ENCODE measurements around the gene LAD1.

Gene LAD1

DNA sequence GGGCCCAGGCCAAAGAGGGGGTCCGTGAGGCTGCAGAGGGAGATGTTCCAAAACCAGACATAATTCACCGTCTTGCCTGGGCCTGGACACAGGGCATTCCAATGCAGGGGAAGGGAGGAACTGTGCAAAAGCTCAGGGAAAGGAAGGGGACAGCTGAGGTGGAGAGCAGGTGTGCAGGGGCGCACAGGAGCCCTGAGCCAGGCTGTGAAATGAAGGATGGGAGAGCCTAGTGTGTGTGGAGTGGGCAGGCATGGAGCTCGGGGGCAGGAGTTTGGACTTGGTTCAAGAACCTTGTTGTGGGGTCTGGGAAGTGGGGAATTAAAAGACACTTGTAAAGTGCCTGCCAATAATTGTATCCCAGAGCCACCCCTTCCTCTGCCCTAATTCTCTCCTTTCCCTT is 20.1 kb upstream of the LAD1 start:
- no peak for DNase-seq (ENCODE audit: low spot score)

DNA sequence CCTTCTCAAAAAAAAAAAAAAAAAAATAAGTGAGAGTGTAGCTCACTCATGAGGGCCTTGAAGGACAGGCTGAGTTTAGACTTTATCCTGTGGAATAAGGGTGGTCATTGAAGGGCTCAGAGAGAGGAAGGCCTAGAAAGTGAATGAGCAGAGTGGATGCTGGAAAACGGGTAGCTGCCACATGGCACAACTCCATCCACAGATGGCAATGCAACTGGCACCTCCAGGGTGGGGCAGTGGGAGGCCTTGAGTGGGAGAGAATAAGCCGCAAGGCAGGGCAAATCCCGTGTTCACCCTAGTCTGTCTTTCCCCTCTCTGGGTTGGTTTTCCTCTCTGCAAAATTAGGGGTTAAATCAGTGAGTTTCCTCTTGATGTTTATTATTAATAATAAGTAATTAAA is 19.3 kb upstream of the LAD1 start:
- DNase-seq (ENCODE audit: low spot score) = no peak

DNA sequence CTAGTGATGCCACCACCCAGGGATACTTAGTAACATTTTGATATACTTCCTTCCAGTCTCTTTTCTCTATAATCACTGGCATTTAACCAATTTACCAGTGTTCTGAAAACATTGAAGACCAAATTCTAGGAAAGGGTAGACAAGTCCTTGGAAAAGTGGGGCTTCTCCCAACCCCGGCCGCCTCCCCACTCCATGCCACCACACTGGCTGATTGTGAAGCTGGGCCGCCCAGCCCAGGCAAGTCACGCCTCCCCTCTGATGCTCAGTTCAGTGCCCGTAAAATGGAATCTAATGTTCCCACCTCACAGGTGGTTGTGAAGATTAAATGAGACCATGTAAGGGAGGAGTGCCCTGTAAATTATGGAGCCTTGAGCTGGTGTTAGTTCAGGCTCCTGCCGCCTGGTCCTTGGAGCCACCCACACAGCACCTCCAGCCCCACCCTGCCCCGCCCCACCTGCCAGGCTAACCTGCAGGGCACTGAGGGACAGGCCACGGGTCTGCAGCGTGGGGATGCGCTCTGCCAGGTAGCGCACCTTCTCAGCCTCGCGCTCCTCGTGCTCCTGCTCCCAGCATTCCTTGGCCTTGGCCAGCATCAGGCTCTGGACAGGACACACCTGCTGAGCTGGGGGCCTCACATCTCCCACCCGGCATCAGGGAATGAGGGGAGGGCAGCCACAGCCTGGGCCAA is 15.1 kb upstream of the LAD1 start:
- DNase-seq (ENCODE audit: low spot score) = no peak

DNA sequence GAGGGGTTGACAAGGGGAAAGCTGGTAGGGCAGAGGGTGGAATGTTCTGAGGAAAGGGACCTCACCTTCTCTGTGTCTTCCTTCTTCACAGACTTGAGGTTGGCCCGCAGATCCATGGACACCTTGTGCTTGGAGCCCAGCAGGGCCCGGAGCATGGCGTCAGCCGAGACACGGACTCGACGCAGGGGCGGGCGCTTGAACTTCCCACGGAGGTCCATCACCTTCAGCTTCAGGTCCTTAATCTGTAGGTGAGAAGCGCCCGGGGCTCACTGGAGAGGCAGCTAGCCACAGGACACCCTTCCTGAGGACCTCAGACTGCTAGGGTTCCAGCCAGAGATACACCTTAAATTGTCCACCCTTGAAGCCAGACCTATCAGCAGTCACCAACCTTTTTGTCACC is 12.2 kb upstream of the LAD1 start:
- no peak for DNase-seq (ENCODE audit: low spot score)

DNA sequence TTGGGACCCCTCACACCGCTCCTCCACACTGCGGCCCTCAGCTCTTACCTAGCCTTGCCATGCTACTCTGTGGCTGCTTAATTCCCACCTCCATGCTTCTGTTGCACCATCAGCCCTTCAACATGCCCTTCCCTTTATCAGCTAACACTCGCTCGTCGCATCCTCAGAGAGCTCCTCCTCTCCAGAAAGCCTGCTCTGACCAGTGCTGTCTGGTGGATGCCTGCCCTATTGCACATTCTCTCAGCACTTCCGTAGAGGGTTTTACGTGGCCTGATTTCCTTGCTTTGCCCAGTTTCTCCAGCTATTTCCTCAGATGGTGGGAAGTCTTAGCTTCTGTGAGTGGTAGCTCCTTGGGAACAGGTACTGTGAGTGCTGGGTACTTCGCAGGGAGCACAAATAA is 10.3 kb upstream of the LAD1 start:
- no peak for DNase-seq (ENCODE audit: low spot score)

DNA sequence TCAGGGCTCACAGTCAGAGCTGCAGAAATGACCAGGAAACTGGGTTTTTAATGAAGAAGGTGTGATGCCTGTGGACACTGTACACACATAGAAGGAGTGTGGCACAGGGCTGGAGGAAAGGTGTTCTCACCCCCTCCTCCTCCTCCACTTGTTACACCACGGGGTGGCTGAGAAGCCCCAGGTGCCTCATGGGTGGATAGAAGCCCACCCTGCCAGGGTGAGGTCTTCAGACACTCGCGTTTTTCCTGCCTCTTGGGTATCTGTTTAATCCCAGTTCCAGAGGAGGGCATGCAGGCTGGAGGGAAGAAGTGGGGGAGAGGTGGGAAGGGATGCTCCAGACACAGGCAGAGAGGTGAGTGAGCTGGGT is 9.7 kb upstream of the LAD1 start:
- no peak for DNase-seq (ENCODE audit: low spot score)

DNA sequence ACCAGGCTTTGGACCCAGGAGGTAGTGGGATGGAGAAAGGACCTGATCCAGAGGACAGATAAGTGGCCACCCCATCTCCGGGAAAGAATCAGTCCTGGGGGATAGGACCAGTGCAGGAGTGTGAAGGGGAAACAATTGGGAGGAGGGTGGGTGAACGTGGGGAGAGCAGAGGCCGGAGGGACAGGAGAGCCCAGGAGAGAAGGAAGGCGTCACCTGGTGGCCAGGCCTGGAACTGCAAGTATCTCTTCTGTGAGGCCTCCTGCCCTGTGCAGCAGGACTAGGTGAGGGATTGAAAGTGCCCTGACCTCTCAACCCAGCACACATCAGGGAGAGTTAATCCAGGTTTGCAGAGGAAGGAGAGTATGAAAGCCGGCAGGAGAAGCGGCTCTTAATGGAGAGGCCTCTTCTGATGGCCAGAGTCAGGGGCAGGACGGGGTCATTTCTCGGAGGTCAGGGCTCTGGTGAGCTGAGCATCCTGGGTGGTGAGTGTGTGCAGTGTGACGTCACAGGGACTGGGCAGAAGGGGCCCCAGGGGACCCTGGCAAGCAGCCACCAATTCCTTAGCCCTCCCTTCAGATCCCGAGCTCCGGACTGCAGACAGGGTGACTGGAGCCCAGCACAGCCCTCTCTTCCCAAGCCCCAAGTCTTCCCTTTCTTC is 9.2 kb upstream of the LAD1 start:
- peak; percentile 21 for DNase-seq (ENCODE audit: low spot score)

DNA sequence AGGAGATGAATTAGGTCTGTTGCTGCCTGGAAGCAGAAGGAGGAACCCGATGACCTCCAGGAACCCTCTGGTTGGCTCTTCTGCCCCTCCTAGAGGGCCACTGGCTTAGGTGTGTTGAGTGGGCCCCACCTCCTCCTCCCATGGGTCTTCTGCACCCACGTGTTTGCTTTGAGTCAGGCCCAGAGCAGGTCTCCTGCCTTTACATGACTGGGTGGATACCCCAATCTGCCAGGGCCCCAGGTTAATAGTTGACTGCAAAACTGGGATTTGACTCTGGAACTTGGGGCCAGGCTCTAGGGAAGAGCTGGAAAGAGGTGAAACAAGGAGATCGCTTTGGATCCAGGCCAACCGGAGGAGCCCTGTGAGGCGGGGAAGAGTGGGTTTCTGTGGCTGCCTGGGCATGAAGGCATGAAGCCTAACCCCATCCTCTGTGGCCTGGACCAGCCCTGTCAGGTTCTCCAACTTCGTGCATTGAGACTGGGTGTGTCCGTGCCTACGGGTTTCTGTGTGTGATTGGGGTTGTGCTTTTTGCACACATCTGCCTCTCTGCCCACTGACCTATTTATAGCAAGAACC is 7.8 kb upstream of the LAD1 start:
- DNase-seq (ENCODE audit: low spot score) = no peak

DNA sequence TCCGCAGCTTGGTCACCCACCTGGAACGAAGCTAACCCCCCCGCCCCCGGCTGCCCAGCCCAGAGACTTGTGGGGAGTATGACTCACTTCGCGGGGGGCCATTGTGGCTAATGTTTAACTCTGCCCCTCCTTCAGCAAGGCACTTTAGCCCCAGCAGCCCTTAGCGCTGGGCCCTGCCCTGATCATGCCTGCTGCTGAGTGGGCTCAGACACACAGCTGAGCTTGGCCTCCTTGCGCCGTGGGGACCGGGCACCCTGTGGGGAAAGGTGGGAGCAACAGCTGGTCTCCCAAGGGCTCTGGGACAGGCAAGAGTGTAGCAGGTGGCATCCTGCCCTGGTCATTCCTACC is 6.3 kb upstream of the LAD1 start:
- DNase-seq (ENCODE audit: low spot score) = no peak

DNA sequence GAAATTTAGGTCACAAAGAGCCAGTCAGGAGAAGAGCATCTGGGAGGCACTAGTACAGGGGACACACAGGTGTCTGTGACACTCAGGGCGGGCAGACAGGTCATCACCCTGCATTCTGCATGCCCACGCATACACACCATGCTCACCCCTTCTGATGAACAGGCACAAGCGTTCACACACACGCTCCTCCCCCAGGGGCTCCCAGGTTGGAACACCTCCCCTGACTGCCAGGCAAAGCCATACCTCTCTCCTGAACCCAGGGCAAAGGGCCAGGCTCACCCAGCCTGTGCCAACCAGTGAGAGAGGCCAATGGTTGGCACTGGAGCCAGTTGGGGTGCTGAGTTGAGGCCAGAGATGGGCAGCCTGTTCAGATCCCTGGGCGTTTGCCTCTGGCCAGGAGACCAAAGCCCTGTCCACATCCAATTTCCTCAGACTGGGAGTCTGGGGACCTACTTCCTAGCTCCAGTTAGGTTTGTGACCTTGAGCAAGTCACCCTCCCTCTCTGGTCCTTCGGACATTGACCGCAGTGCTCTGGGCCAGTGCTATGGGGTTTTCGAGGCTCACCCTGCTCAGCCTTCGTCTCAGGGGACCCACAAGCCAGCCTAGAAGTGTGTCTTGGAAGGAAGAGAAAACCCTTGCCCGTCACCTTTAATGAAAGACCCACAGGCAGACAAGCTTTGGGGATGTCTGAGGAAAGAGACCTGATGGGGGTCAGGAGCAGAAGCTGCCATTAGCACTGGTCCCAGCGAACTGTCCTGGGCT is 5.8 kb upstream of the LAD1 start:
- no peak for DNase-seq (ENCODE audit: low spot score)

DNA sequence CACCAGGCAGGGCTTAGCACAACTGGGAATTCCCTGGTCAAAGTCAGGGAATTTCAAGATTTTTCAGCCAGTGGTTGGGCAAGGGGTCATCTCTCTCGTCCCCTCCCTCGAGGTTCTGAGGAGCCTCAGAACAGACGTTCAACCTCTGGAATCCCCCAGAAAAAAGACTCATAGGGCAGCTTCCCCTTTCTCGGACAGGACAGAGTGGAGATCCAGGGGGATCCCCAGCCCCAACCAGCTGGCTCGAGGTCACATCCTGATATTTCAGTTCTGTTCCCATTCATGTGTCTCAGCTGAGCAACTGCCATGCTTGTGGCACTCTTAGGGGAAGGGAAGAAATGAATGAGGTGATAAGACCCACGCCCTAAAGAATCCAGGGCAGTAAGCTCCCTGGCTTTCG is 4.9 kb upstream of the LAD1 start:
- DNase-seq (ENCODE audit: low spot score) = no peak

DNA sequence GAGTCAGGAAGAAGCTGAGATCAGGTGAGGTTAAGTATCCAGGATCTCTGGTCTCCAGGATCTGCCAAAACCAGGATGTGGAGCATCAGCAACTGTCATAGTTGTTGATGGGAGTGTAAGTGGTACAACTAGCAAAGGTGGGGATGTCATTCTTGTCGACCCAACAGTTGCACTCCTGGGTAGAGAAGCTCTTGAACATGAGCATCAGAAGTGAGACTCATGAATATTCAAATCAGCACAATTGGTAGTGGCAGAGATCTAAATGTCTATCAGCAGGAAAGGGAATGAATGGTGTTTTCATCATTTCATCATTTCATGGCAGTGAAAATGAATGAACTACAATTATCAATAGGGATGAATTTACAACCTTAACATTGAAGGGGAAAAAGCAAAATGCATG is 4.2 kb upstream of the LAD1 start:
- DNase-seq (ENCODE audit: low spot score) = no peak

DNA sequence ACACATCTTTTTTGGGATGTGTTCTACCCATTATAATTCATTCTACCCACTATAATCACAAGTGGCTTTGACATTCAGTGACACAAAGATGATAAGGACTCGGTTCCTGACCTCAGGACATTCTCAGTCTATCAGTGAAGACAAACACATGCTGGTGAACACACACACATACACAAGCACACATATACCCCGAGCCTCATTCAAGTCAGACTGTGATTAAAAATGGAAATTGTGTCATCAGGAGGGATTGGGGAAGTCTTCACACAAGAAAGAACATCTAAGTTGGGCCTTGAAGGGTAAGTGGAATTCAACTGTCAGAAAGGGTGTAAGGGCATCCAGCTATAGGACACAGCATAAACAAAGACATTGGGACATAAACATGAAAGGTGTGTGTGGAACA is 2.6 kb upstream of the LAD1 start:
- DNase-seq (ENCODE audit: low spot score) = no peak

DNA sequence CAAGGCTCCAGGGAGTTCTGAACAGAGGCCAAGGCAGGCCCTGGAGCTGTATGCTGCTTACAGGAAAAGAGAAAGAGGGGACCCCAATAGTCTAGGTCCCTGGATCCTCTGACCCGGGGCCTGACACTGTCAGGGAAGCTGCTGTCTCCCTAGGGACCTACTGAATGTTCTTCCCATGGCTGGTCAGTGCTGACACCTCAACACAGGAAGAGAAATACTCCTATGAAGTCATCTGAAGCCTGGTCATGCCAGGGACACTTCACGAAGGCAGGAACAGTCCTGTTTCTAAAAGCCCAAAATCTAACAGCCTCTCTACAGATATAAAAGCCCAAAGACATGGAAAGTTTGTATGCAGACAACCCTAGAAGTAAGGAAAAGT is 1.7 kb upstream of the LAD1 start:
- DNase-seq (ENCODE audit: low spot score) = no peak

DNA sequence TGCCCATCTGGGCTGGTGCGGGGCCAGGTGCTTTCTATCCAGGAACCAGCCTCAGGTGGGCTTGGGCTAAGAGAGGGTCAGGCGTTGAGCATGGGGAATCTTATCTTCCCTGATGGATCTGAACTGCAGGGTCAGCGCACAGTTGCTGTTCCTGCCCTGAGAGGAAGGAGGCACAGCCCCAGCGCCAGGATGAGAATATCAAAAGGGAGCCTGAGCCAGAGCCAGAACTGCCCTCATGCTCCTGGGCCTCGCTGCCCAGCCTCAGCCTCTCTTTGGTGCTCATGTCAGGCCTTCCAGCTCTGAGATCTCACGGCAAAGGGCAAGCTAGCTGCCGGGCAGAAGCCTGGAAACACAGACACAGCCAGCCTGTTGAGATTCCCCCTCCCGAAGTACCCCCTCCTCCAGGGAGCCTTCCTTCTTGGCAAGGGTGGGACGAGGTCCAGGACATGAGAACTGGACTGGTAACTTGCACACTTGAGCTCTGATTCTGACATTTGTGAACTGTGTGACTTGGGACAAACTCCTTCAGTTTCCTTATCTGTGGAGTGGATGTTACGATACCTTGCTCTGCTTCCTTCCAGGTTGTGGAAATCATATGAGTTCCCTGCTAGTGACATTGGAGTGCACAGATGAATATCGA is 1.2 kb upstream of the LAD1 start:
- DNase-seq (ENCODE audit: low spot score) = no peak

DNA sequence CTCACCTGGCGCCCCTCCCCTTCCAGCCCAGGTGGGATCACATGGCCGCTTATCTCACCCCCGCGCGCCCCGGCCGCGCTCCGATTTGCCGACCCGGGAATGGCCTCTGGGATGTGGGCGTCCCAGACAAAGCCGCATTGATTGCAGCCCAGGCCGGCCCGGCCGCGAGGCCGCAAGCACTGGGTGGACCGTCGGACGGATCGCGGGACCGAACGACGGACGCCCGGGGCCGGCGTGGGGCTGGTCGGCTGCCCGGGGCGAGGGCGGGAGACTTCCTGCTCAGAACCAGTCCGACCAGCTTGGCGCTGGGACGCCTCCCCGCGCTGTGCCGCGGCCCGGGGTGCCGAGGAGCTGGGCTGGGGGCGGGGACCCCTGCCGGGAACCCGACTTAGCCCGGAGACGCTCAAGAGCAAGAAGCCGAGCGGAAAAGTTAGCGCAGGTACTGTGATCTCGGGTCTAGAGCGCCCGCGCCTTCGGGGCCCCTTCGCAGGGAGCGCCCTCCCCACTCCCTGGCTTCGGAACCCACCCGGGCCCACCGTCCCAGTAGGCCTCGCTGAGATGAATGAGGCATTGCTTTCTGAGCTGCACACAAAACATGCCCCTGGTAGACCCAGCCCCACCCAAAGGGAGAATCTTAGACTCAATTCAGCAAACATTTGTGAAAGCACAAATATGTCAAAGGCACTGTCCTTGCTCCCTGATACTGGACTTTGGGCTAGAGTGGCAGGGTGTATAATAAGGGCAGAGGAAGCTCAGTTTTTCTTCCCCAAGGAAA is 415 bp upstream of the LAD1 start:
- no peak for DNase-seq (ENCODE audit: low spot score)

DNA sequence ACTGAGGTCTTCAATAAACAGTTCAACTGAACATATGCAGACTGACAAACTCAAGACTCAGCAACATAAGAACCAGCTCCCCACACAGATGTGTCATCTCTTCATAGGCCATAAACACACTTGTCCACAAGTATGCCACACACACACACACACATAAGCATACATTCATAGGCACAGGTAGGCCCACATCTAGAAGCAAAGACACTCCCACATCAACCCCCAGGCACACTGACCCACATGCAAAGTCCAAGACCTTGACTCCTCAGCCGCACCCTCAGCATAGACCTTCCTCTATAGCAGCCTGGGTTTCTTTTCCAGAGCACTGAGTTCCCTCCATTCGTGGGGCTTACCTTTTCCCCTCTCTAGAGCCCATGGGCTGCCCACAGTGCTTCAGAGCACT is 1.4 kb downstream of the LAD1 start:
- DNase-seq (ENCODE audit: low spot score) = no peak

DNA sequence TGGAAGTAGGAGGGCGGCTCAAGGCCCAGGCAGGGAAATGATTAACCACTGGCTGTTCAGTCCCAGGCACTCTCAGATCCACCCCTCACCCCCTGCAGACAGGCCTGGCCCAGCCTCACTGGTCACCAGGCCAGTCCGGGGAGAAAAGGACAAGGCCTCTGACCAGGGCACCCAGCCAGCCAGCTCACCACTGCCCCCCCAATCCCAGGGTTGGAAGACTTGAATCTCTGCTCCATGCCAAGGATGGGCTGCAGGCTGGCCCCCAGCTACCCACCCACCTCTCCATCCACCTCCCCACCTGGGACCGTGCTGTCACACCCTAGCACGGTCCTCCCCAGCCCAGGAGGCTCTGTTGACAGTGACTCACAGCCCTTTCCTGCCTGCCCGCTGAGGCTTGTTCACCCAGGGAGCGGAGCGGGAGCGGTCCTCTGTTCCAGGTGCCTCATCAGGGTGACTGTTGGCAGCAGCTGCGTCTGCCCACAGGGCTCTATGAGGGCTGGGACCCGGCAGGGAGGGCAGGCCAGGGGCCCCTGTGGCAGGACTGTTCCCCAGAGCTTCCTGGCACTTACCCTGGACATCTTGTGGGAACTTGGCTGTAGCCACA is 2.2 kb downstream of the LAD1 start:
- no peak for DNase-seq (ENCODE audit: low spot score)

DNA sequence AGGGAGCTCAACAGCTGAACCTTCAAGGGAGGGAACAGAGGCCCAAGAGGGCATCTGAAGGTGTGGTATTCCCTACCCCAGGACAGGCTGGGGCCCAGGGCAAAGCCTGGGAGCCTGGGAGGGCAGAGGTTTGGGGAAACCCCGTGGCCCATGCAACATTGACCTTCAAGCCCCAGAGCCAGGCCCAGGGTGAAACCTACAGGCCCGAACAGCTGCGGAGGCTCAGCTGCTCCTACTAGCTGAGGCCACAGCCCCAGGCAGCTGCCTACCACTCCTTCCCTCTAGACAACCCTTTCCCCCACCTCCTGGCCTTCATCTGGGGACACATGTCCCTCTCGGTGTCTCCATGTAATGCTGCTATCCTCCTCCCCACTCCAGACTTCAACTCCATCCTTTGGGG is 3.2 kb downstream of the LAD1 start:
- no peak for DNase-seq (ENCODE audit: low spot score)

DNA sequence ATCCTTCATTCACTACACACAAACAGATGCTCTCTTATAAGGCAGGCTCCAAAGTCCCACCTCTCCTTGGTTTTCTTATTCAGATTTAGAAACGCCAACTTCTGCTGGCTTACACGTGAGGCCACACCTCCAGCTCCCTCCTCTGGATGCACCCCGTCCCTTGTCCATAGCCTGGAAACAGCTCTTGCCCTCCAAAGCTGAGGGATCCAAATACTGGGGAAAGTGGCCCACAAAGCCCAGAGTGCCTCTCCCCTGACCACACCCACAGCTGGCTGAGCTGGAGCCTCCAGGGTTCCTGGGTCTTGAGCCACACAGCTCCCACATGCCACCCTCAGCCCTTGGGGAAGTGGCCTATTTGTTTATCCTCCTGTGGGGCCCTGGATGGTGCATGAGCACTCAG is 4.5 kb downstream of the LAD1 start:
- DNase-seq (ENCODE audit: low spot score) = no peak

DNA sequence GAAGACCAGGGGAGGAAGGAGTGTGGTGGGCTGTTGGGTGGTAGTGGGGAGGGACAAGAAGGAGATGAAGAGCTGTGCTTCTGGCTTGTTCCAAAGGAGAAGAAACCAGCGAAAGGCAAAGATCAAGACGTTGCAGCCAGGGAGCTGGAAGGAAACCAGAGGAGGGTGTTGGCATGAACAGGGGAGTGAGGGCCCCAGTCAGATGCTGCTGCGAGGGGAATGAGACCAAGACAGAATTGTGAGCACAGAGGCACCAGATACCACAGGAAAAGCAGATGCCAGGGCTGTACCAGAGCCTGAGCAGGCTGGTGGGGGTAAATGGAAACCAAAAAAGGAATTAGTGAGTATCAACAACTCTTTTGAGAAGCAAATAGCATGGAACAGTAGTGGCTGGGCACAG is 6.0 kb downstream of the LAD1 start:
- DNase-seq (ENCODE audit: low spot score) = no peak
